ENCODE data around the gene HS1BP3. TPM values are rescaled to one million over a fixed set of nuclear protein-coding genes. Genes with fewer than 3 reads are reported as not detected.

HS1BP3 gene, protein sequence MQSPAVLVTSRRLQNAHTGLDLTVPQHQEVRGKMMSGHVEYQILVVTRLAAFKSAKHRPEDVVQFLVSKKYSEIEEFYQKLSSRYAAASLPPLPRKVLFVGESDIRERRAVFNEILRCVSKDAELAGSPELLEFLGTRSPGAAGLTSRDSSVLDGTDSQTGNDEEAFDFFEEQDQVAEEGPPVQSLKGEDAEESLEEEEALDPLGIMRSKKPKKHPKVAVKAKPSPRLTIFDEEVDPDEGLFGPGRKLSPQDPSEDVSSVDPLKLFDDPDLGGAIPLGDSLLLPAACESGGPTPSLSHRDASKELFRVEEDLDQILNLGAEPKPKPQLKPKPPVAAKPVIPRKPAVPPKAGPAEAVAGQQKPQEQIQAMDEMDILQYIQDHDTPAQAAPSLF
- total RNA-seq: 14.3 to 16.5 TPM (median 14.6 TPM) in 3 replicates

DNA sequence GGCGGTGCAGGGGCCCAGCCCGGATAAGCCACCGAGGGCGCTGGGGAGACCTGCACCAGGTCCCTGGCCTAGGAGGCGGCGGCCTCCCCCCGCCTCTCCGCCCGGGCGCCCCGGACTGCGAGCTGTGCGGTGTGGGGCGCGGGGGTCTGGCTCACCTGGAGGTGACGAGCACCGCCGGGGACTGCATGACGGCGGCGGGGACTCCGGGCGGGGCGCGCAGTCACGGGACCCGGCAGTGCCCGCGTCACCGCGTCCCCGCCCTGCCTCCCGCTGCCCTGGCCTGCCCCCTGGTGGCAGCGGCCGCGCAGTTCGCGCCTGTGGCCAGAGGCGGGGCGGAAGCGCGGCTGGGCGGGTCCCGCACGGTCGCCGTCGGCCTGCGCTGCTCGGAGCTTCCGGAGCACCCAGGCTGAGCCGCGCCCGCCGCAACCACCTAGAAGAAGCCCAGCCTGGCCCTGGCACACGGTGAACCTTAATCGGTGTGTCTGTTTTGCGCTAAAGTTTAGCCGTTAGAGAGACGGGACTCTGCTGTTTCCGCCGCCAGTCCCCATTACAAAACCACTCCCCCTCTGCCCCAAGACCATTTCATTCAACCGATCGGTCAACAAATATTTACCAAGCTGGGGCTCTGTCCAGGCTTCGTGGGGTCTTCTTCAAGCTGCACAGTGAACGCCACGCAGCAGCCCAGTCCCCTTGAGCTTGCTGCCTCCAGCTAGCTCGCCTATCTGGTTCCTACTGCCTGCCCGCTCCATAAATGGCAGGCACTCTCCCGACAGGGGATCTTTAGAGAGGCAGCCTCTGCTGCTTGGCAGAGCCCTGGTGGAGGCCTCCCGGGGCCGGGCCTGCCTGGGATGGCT lies at the start of gene HS1BP3:
TSS of gene HS1BP3 (minus strand) at position 222 of the 854 bp plus-strand sequence. CDS start at position 187, 35 bp downstream.
- peak within 1 kb of the TSS; percentile 88 for H3K4me3 Mint-ChIP-seq
- H3K9me3 Mint-ChIP-seq: no peaks in the 10 kb centered on the region
- peak; percentile 79 to 93 for DNase-seq (ENCODE audit: low spot score in 2 of 2, unreplicated experiment in 2 of 2)
- peaks cover 11% of the 10 kb centered on the region for H3K4me1 Mint-ChIP-seq
- H3K27ac Mint-ChIP-seq: peak within 1 kb of the TSS; percentile 96
- H3K27me3 Mint-ChIP-seq (ENCODE audit: low read depth): peaks cover 14% of the 10 kb centered on the region
- peak; percentile 89 for TF ChIP-seq CTCF (IDR thresholded peaks at IDR 0.05; ENCODE audit: unreplicated experiment)
- H3K36me3 Mint-ChIP-seq: no peaks in the 10 kb centered on the region

DNA sequence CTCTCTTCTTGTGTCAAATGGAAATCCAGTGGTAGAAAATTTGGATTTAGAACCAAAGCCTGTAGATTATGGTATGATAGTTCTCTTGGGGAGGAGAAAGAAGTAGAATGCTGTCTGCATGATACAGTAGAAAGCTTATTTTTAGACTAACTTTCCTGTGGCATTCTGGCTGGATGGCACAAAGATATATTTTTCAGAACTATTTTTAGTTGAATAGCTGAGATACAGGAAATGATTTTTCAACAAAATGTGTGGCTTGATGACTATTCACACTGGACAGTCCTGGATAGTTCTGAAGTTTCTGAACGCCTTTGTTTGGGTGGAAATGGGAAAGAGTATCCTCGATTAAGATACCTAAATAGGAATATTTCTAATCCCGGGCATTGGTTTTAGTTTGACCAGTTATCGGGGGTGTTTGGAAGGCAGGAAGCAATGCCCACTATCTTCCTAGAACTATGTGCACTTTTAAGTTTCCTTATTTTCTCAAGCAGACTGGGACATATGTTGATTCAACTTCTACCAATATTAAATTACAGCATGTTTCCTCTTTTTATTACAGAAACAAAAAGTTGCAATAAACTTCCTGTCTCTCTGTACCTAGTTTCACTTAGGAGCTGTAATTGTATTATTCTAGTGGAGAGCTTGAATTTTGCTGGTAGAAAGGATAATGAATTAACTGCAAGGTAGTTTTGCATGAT lies 48.2 kb upstream of the HS1BP3 start:
- H3K36me3 Mint-ChIP-seq: peaks cover 7% of the 10 kb centered on the region
- H3K27ac Mint-ChIP-seq: no peak overlapping the region
- H3K9me3 Mint-ChIP-seq: no peaks in the 10 kb centered on the region
- no peak for DNase-seq (ENCODE audit: low spot score in 2 of 2, unreplicated experiment in 2 of 2)
- H3K4me1 Mint-ChIP-seq: peaks cover 4% of the 10 kb centered on the region
- no peak overlapping the region for H3K4me3 Mint-ChIP-seq
- no peaks in the 10 kb centered on the region for H3K27me3 Mint-ChIP-seq (ENCODE audit: low read depth)
- no peak for TF ChIP-seq CTCF (IDR thresholded peaks at IDR 0.05; ENCODE audit: unreplicated experiment)

DNA sequence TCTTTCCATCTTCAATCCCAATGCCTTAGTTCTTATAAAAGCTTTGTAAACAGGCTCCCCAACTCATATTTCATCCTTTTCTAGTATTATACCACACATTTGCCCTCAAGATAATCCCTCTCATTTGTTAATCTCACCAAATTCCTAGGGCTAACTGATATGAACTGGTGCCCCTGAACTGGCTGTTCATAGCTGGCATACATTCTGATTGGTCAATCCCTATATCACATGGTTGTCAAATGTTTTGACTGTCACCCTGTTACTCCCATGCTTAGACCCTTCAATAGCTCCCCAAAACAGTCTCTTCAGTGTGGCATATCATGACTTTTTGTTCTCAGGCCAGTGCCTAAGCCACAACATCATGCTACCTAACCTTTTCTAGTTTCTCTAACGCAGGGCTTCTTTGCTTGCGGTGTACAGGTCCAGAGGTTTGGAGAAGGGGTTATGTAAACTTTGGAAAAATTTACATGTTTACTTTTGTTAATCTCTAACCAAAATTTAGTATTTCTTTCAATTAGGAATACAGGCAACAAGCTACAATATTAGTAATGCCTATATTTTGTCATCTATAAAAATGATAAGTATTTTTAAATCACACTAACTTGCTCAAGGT lies 46.5 kb upstream of the HS1BP3 start:
- H3K4me1 Mint-ChIP-seq: peaks cover 3% of the 10 kb centered on the region
- DNase-seq (ENCODE audit: low spot score in 2 of 2, unreplicated experiment in 2 of 2): no peak
- no peaks in the 10 kb centered on the region for H3K27me3 Mint-ChIP-seq (ENCODE audit: low read depth)
- H3K36me3 Mint-ChIP-seq: peaks cover 7% of the 10 kb centered on the region
- TF ChIP-seq CTCF (IDR thresholded peaks at IDR 0.05; ENCODE audit: unreplicated experiment): no peak
- H3K4me3 Mint-ChIP-seq: no peak overlapping the region
- H3K27ac Mint-ChIP-seq: no peak overlapping the region
- H3K9me3 Mint-ChIP-seq: no peaks in the 10 kb centered on the region

GRCh38 chr2:20696366-20696765 lies 45.5 kb upstream of the HS1BP3 start:
- Mint-ChIP-seq H3K27ac (no peak overlapping the region), H3K27me3 (ENCODE audit: low read depth) (no peaks in the 10 kb centered on the region), H3K36me3 (peaks cover 7% of the 10 kb centered on the region), H3K9me3 (no peaks in the 10 kb centered on the region), H3K4me1 (no peaks in the 10 kb centered on the region), H3K4me3 (no peak overlapping the region)
- DNase-seq (ENCODE audit: low spot score in 2 of 2, unreplicated experiment in 2 of 2): no peak
- no peak for TF ChIP-seq CTCF (IDR thresholded peaks at IDR 0.05; ENCODE audit: unreplicated experiment)

DNA sequence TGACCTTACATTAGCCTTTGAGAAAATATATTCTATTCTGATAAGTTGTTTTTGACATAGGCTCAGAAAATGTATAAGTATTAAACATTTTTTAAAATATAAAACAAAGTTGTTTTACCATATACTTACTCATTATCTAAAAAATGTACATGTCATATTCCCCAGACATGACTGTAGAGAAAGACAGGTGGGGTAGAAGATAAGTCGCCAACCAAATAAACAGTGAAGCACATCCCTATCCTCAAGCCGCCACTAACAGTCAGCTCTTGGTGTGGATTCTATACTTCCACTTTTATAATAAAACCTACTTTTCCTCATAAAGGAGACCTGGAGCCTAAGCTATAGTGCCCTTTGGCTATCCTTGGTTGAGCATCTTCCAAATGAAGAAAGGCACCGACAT lies 42.4 kb upstream of the HS1BP3 start:
- peaks cover 5% of the 10 kb centered on the region for H3K9me3 Mint-ChIP-seq
- TF ChIP-seq CTCF (IDR thresholded peaks at IDR 0.05; ENCODE audit: unreplicated experiment): no peak
- no peak overlapping the region for H3K27ac Mint-ChIP-seq
- H3K27me3 Mint-ChIP-seq (ENCODE audit: low read depth): no peaks in the 10 kb centered on the region
- H3K4me1 Mint-ChIP-seq: no peaks in the 10 kb centered on the region
- H3K36me3 Mint-ChIP-seq: peaks cover 13% of the 10 kb centered on the region
- H3K4me3 Mint-ChIP-seq: no peak overlapping the region
- DNase-seq (ENCODE audit: low spot score in 2 of 2, unreplicated experiment in 2 of 2): no peak

Data from mesothelial cell of epicardium (in vitro differentiated cells).